Measurements from ENCODE around the gene SLC25A31. TPM values are rescaled to one million over a fixed set of nuclear protein-coding genes. Genes with fewer than 3 reads are reported as not detected.
A peak's percentile ranks its signal among the peaks of the same experiment; 100 is the strongest.

Gene SLC25A31
- total and polyA plus RNA-seq, 2 experiments from 2014 or later, result not detected

DNA sequence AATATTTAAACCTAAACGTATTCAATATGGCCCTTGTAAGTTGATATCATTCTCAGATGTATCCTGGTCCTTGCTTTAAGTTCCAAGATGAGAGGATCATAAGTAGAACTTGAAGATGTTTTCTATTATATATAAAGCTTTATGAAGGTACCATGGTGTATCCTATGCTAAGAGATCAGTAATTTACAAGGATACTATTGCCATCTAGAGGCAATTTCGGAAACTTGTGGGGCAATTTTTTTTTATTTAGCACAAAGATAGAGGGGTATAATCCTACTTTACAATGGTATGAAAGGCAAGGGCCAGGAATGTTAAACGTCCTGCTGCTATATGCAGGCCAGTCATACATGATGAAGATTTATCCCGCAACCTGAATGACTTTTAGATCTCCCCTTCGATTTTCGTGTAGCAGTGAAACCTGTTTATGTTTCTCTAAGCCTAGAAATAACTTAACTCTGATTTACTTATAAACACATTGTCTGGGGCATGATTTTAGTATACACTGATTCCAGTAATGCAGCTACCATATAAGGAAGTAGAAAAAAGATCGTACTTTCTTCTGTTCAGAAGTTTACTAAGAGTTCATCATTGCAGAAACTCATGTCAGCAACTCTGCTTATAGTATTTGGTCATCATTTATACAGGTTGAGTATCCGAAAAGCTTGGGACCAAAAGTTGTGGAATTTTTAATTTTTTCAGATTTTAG, 2.6 kb downstream of the SLC25A31 start:
- no peaks in the 10 kb centered on the region; the same call in 2 of the 3 replicates for H3K36me3 Mint-ChIP-seq (ENCODE audit: low read depth)
- Histone ChIP-seq H3K9me2 (ENCODE audit: insufficient read depth) (no peaks in the 10 kb centered on the region), H3K27me3 (ENCODE audit: insufficient read depth) (no peaks in the 10 kb centered on the region), H3K79me2 (replicated peaks; ENCODE audit: insufficient read depth) (no peaks in the 10 kb centered on the region), H3K4me1 (ENCODE audit: insufficient read depth) (no peaks in the 10 kb centered on the region), H3K36me3 (ENCODE audit: insufficient read depth) (no peaks in the 10 kb centered on the region), H2AFZ (no peak overlapping the region), H3K27ac (ENCODE audit: low read depth) (no peak overlapping the region), H3K4me3 (no peak overlapping the region), H4K20me1 (replicated peaks; ENCODE audit: insufficient read depth) (no peaks in the 10 kb centered on the region), H3F3A (replicated peaks; ENCODE audit: low read depth) (no peaks in the 10 kb centered on the region), H3K4me2 (no peak overlapping the region)
- no peaks in the 10 kb centered on the region for H3K27me3 Mint-ChIP-seq (ENCODE audit: insufficient read depth, low read depth, poor library complexity)
- no peak overlapping the region for H3K4me3 Mint-ChIP-seq
- DNase-seq (ENCODE audit: low spot score) (peak; percentile 68), ATAC-seq (peak; percentile 85)
- no peaks in the 10 kb centered on the region for H3K9me3 Mint-ChIP-seq
- H3K27ac Mint-ChIP-seq, result no peak overlapping the region
- 0 out of 3 replicates have a peak, but pooled peaks cover 3% of the 10 kb centered on the region for H3K4me1 Mint-ChIP-seq
- TF ChIP-seq CTCF (conservative IDR thresholded peaks at IDR 0.05; ENCODE audit: low read depth in 2 of 2), result peak; percentile 58 to 81
- TF ChIP-seq, protein P1, sequence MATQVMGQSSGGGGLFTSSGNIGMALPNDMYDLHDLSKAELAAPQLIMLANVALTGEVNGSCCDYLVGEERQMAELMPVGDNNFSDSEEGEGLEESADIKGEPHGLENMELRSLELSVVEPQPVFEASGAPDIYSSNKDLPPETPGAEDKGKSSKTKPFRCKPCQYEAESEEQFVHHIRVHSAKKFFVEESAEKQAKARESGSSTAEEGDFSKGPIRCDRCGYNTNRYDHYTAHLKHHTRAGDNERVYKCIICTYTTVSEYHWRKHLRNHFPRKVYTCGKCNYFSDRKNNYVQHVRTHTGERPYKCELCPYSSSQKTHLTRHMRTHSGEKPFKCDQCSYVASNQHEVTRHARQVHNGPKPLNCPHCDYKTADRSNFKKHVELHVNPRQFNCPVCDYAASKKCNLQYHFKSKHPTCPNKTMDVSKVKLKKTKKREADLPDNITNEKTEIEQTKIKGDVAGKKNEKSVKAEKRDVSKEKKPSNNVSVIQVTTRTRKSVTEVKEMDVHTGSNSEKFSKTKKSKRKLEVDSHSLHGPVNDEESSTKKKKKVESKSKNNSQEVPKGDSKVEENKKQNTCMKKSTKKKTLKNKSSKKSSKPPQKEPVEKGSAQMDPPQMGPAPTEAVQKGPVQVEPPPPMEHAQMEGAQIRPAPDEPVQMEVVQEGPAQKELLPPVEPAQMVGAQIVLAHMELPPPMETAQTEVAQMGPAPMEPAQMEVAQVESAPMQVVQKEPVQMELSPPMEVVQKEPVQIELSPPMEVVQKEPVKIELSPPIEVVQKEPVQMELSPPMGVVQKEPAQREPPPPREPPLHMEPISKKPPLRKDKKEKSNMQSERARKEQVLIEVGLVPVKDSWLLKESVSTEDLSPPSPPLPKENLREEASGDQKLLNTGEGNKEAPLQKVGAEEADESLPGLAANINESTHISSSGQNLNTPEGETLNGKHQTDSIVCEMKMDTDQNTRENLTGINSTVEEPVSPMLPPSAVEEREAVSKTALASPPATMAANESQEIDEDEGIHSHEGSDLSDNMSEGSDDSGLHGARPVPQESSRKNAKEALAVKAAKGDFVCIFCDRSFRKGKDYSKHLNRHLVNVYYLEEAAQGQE (IDR thresholded peaks at IDR 0.05; ENCODE audit: unreplicated experiment), result no peak

GRCh38 chr4:127734976-127735375, 4.8 kb downstream of the SLC25A31 start:
- Histone ChIP-seq H4K20me1 (replicated peaks; ENCODE audit: insufficient read depth) (no peaks in the 10 kb centered on the region), H3K27me3 (ENCODE audit: insufficient read depth) (no peaks in the 10 kb centered on the region), H3K9me2 (ENCODE audit: insufficient read depth) (no peaks in the 10 kb centered on the region), H3K4me1 (ENCODE audit: insufficient read depth) (no peaks in the 10 kb centered on the region), H2AFZ (no peak overlapping the region), H3K4me3 (no peak overlapping the region), H3K4me2 (no peak overlapping the region), H3K36me3 (ENCODE audit: insufficient read depth) (no peaks in the 10 kb centered on the region), H3K79me2 (replicated peaks; ENCODE audit: insufficient read depth) (no peaks in the 10 kb centered on the region), H3K27ac (ENCODE audit: low read depth) (no peak overlapping the region), H3F3A (replicated peaks; ENCODE audit: low read depth) (no peaks in the 10 kb centered on the region)
- H3K4me1 Mint-ChIP-seq, result 0 out of 3 replicates have a peak, but pooled peaks cover 3% of the 10 kb centered on the region
- H3K36me3 Mint-ChIP-seq (ENCODE audit: low read depth), result no peaks in the 10 kb centered on the region
- H3K27ac Mint-ChIP-seq, result no peak overlapping the region
- no peak for ATAC-seq
- no peak overlapping the region for H3K4me3 Mint-ChIP-seq
- H3K9me3 Mint-ChIP-seq, result no peaks in the 10 kb centered on the region
- H3K27me3 Mint-ChIP-seq (ENCODE audit: insufficient read depth, low read depth, poor library complexity), result no peaks in the 10 kb centered on the region
- DNase-seq (ENCODE audit: low spot score), result no peak
- TF ChIP-seq, protein P1 (IDR thresholded peaks at IDR 0.05; ENCODE audit: unreplicated experiment), result no peak
- TF ChIP-seq EZH2 (IDR thresholded peaks at IDR 0.05; ENCODE audit: low read depth, unreplicated experiment) (no peak), CTCF (conservative IDR thresholded peaks at IDR 0.05; ENCODE audit: low read depth in 2 of 2) (no peak), EZH2phosphoT487 (IDR thresholded peaks at IDR 0.05; ENCODE audit: unreplicated experiment) (no peak), NANOG (IDR thresholded peaks at IDR 0.05; ENCODE audit: borderline replicate concordance) (no peak), CREB1 (CRISPR knock-in tag; IDR thresholded peaks at IDR 0.05; ENCODE audit: low read depth) (no peak), STAT1 (IDR thresholded peaks at IDR 0.05; ENCODE audit: unreplicated experiment) (no peak), JUNB (IDR thresholded peaks at IDR 0.05; ENCODE audit: unreplicated experiment) (no peak), POLR2AphosphoS5 (IDR thresholded peaks at IDR 0.05; ENCODE audit: low read depth) (no peak), ZNF331 (CRISPR knock-in tag; IDR thresholded peaks at IDR 0.05; ENCODE audit: low read depth) (no peak)
- TF ChIP-seq, protein P2, sequence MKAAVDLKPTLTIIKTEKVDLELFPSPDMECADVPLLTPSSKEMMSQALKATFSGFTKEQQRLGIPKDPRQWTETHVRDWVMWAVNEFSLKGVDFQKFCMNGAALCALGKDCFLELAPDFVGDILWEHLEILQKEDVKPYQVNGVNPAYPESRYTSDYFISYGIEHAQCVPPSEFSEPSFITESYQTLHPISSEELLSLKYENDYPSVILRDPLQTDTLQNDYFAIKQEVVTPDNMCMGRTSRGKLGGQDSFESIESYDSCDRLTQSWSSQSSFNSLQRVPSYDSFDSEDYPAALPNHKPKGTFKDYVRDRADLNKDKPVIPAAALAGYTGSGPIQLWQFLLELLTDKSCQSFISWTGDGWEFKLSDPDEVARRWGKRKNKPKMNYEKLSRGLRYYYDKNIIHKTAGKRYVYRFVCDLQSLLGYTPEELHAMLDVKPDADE (IDR thresholded peaks at IDR 0.05), result no peak
